Pancreas (tissue), 10 donors: ENCODE results near the gene PARD3. TPM values are rescaled to one million over a fixed set of nuclear protein-coding genes. Genes with fewer than 3 reads are reported as not detected.

Source experiments
- ATAC-seq, 4 donors: fragments of 200-7000 bp; cut with Tn5 transposase; one replicate each; pipeline versions ENCODE4 v1.8.0 to v1.9.1; 2020; ENCODE audit warnings: mild to moderate bottlenecking in 4 of 4, moderate library complexity in 4 of 4
- DNase-seq, 6 donors: peaks; one replicate each; pipeline ENCODE4 v3.0.0-alpha.2; 2020
- FAIRE-seq: peaks from 2 replicates; lab custom pipeline; 2012; peaks lifted over from hg19 to GRCh38; lab: Jason Lieb, UNC
- H3K27ac ChIP-seq, 4 donors: fragments of 200-600 bp; sonication (generic); 1 replicate in 3 of 4; 2 replicates in 1 of 4; pipeline versions ENCODE4 v1.5.0 to v1.8.0; 2020
- H3K27me3 ChIP-seq, 4 donors: fragments of 200-600 bp; one replicate each; pipeline ENCODE4 v1.8.0; 2021
- H3K36me3 ChIP-seq, 3 donors: fragments of 200-600 bp; sonication (generic) in 1 of 3; one replicate each; pipeline versions ENCODE4 v1.5.0 to v1.8.0; 2020 to 2021
- H3K4me1 ChIP-seq, 3 donors: fragments of 200-600 bp; one replicate each; pipeline ENCODE4 v1.8.0; 2021
- H3K4me3 ChIP-seq, 4 donors: fragments of 200-600 bp; sonication (generic) in 2 of 4; one replicate each; pipeline versions ENCODE4 v1.5.0 to v1.8.0; 2020 to 2021
- H3K9me3 ChIP-seq, 4 donors: fragments of 200-600 bp; one replicate each; pipeline ENCODE4 v1.8.0; 2021
- WGBS, 2 donors: extraction: QIAGEN DNeasy Blood & Tissue Kit; methylation state at CpG; one replicate each; pipeline ENCODE4 v1.1.7; 2013; 5-methylcytosine and 5-hydroxymethylcytosine counted together
- intact Hi-C, 3 donors: fragments of 100-400 bp; cut with DNase I; formaldehyde crosslinking; loops; one replicate each; pipeline versions ENCODE4 v1.11.1 to v1.14.2; 2022
- polyA plus RNA-seq, 2 donors: library from polyadenylated mRNA; stranded (reverse); fragments of 200-250 nt; gene quantifications; one replicate each; pipeline ENCODE4 v1.2.3, GENCODE V29; 2013
- total RNA-seq, 6 donors: library from RNA; stranded (reverse); fragmentation: NEBNext Ultra II Directional in 4 of 6; extraction: Animal tissue kit (Norgen Biotek cat#: 25700) in 4 of 6; gene quantifications; one replicate each; pipeline versions ENCODE4 v1.2.1 to v1.2.4, GENCODE V29; 2021 to 2023
- TF ChIP-seq, protein P1 (sequence below), 4 donors: fragments of 200-600 bp; sonication (generic) in 3 of 4; IDR thresholded peaks; one replicate each; pipeline versions ENCODE4 v1.5.0 to v1.8.0; 2021; ENCODE audit warnings: antibody characterized with exemption in 4 of 4
- donor health status: healthy with polysubstance abuse.
- donor health status: DM: no; HTN: no; CAD: no; lungs with moderate emphysema.
- donor health status: DM: no; HTN: no; CAD: no.
- donor health status: control.
- donor health status: control.
- donor health status: Bipolar disorder and iron deficiency.
- donor health status: DM: yes; HTN: yes; CAD: no.
- donor health status: DM: no; HTN: no; CAD: no.
- donor health status: DM: no; HTN: no; CAD: no.
- donor health status: DM: yes; HTN: yes; CAD: no.

PARD3 gene
- total and polyA plus RNA-seq, 8 donors = 12.8 to 32.3 (median 23.4) TPM

DNA sequence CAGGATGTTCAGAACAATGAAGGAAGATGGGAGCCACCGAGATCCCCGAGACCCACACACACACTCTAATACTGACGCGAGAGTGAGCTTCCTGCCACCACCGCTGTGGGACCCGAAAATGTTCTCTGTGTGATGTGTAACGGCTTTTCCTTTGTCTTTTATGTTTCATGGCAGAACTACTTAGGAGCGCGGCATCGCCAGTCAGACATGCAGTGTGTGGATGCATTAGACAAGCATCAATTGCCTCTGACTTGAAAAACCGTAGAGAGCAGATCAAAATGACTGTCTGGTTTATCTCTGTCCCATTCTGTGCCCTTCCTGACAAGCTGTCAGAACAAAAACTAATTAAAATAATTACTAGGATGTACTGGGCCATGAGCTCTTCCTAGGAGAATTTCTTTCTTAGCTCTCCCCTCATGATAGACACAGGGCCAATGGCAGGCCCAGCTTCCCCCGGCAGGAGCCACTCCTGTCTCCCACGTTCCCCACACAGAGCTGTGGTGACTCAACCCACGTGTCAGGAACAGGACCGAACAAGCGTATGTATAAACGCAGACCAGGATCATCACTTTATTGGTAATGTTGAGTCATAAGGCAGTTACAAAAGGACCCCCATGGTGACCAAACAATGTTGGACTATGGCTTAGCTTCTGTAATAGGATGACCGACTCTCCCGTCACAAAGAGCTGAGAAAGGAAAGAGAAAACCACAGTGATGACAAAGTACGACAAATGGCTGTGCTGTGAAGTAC lies 705.0 kb downstream of the PARD3 start:
- Histone ChIP-seq H3K9me3 (no peaks in the 10 kb centered on the region), H3K4me1 (no peaks in the 10 kb centered on the region), H3K36me3 (no peaks in the 10 kb centered on the region), H3K27me3 (no peaks in the 10 kb centered on the region), H3K4me3 (no peak overlapping the region), H3K27ac (no peak overlapping the region)
- ATAC-seq = no peak
- intact Hi-C loops = no loop called here
- FAIRE-seq = no peak
- no peak for DNase-seq
- 93 to 96% methylated on average over 20 of the region's 20 CpGs for WGBS, 2 donors
- TF ChIP-seq, protein P1, sequence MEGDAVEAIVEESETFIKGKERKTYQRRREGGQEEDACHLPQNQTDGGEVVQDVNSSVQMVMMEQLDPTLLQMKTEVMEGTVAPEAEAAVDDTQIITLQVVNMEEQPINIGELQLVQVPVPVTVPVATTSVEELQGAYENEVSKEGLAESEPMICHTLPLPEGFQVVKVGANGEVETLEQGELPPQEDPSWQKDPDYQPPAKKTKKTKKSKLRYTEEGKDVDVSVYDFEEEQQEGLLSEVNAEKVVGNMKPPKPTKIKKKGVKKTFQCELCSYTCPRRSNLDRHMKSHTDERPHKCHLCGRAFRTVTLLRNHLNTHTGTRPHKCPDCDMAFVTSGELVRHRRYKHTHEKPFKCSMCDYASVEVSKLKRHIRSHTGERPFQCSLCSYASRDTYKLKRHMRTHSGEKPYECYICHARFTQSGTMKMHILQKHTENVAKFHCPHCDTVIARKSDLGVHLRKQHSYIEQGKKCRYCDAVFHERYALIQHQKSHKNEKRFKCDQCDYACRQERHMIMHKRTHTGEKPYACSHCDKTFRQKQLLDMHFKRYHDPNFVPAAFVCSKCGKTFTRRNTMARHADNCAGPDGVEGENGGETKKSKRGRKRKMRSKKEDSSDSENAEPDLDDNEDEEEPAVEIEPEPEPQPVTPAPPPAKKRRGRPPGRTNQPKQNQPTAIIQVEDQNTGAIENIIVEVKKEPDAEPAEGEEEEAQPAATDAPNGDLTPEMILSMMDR (IDR thresholded peaks at IDR 0.05) = no peak

DNA sequence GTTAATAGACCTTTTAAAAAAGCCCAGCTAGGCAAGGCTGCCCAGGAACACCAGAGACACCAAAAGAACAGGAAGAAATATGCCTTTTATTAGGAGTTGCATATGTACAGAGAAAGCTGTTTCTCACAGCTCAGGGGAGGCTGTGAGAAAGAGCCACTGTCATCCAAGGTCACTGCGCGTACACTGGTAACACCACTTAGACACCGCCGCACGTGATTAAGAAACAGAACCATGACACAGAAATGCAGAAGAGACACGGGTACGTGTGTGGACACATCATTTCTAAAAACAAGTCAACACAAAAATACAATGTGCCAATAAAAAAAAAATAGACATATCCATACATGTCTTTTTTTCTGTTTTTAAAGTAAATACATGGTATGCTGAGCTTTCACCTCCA lies 705.6 kb downstream of the PARD3 start:
- FAIRE-seq = no peak
- TF ChIP-seq, protein P1 (IDR thresholded peaks at IDR 0.05) = no peak

DNA sequence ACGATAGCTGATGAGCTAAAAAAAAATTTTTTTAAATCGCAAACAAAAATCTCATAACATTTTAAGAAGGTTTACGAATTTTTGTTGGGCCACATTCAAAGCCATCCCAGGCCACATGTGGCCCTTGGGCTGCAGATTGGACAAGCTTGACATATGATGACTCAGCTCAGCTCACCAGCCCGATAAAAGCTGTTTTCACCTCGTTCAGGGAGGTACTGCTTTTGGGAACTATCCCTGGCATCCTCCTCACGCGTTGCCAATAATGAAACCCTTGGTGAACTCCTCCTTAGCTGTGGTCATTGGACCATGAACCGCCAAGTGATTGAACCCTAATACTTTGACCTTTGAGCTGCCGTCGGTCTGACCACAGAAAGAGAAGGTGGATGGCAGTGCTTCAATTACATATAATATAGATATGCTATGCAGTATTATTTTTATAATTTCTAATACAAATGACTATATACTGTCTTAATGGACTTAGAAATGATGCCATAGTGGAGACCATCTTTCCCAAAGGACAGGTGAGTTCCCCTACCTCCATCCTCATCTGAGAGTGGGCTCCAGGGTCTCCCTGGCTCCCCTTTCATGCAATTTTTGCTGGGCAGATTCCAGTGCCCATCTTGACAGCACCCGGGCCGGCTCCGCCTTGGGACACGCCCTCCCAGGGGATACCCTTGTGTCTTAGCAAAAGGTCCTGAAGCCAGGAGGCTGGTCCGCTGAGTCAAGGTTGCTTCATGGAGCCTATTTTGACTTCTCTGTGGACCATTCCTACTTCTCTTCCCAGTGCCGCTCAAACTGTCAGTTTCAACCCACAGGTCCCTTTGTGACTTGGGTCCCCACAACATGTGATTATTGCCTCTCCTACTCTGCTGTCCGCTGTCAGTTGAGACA lies 707.2 kb downstream of the PARD3 start:
- Histone ChIP-seq H3K36me3 (no peaks in the 10 kb centered on the region), H3K4me3 (no peak overlapping the region), H3K27ac (no peak overlapping the region), H3K4me1 (no peaks in the 10 kb centered on the region), H3K9me3 (no peaks in the 10 kb centered on the region), H3K27me3 (no peaks in the 10 kb centered on the region)
- DNase-seq (no peak), ATAC-seq (no peak), FAIRE-seq (no peak)
- intact Hi-C loops = no loop called here
- WGBS, 2 donors = 88 to 95% methylated on average over 17 of the region's 17 CpGs
- TF ChIP-seq, protein P1 (IDR thresholded peaks at IDR 0.05) = no peak

More for the DNA sequence above, 705.6 kb downstream of the PARD3 start:
- Histone ChIP-seq H3K27ac (no peak overlapping the region), H3K9me3 (no peaks in the 10 kb centered on the region), H3K4me1 (no peaks in the 10 kb centered on the region), H3K36me3 (no peaks in the 10 kb centered on the region), H3K4me3 (no peak overlapping the region), H3K27me3 (no peaks in the 10 kb centered on the region)
- 86% methylated on average over 7 of the region's 7 CpGs for WGBS, 2 donors
- DNase-seq (no peak), ATAC-seq (no peak)
- intact Hi-C loops = no loop called here

GRCh38 chr10:34106356-34106885 lies 708.7 kb downstream of the PARD3 start:
- intact Hi-C loops = no loop called here
- no peak for FAIRE-seq
- Histone ChIP-seq H3K27me3 (no peaks in the 10 kb centered on the region), H3K4me3 (no peak overlapping the region), H3K27ac (no peak overlapping the region), H3K36me3 (no peaks in the 10 kb centered on the region), H3K9me3 (no peaks in the 10 kb centered on the region), H3K4me1 (no peaks in the 10 kb centered on the region)
- ATAC-seq = no peak
- TF ChIP-seq, protein P1 (IDR thresholded peaks at IDR 0.05) = no peak
- DNase-seq = no peak
- 77 to 86% methylated on average over 7 of the region's 7 CpGs for WGBS, 2 donors
